CD4-positive, alpha-beta T cell treated with Interleukin-17A for 4 hours (primary cell): ENCODE measurements around the gene EGFR.

Experiments
- DNase-seq: peaks from one replicate; pipeline ENCODE4 v3.0.0-alpha.2; 2020; ENCODE audit warnings: mixed read lengths

EGFR gene

DNA sequence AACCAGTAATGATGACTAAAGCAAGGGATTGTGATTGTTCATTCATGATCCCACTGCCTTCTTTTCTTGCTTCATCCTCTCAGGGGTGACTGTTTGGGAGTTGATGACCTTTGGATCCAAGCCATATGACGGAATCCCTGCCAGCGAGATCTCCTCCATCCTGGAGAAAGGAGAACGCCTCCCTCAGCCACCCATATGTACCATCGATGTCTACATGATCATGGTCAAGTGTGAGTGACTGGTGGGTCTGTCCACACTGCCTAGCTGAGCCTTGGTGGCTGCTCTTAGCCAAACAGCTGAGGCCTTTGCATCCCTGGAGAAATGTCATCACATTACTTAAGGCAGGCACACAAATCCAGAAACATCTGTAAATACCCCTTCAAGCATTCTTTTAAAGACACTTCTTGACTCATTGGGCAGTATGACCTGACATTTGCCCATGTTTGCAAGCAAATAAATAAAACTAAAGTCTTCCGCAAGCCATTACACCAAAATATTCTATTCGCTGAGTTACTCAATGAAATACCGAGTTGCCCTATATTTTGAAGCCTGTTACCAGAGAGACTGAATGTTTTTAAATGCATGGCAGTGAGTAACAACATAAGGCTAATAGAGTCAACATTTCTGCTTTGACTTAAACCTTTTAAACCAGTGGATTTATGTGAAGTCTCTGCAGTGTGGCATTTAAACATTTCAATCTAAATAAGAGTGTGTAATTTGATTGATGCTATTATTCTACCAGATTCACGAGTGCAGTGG is 180.0 kb downstream of the EGFR start:
- DNase-seq, result no peak

DNA sequence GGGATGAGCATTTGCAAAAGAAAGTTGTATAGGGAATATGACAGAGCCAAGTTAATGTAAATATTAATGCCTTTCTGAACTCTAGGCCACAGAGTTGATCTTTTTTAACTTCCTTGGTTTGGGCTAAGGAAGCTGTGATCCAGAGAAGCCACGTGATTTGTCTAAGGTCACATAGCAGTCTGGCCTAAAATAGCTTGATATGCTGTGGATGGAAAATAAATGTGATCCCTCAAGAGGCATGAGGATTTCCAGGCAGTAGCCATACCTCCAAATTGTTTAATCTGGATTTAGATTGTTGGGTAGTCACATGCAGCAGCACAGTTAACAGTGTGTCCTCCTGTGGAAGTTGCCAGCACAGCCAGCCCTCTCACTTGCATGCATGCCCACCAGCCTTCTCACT is 180.6 kb downstream of the EGFR start:
- no peak for DNase-seq

DNA sequence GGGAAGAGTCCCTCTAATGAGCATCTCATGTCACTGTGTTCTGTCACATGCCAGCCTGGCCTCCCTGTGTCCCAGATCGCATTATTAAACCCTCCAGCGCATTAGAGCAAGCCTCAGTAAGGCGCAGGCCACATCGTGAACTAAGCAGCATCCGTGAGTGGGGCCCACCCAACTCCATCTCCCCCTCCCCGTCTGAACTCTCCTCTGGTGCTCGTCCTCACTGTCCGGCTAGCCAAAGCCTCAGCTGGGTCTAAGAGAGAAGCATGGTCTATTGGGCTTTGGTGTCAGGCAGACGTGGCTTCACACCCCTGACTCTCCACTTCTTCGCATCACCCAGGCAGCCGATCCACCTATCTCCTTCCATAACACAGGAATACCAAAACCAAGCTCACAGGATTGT is 181.6 kb downstream of the EGFR start:
- no peak for DNase-seq

DNA sequence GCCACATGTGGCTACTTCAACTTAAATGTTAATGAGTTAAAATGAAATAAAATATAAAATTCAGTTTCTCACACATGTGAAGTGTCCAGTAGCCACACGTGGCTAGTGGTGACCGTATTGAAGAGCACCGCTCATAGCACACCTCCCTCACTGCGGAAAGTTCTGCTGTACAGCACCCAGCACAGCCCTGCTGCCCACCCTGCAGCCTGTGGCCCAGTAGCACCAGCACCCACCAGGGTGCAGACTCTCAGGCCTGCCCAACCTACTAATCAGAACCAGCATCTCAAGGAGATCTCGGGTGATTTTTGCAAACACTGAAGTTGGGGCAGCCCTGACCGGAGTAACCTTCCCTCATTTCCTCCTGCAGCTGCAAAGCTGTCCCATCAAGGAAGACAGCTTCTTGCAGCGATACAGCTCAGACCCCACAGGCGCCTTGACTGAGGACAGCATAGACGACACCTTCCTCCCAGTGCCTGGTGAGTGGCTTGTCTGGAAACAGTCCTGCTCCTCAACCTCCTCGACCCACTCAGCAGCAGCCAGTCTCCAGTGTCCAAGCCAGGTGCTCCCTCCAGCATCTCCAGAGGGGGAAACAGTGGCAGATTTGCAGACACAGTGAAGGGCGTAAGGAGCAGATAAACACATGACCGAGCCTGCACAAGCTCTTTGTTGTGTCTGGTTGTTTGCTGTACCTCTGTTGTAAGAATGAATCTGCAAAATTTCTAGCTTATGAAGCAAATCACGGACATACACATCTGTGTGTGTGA is 183.5 kb downstream of the EGFR start:
- DNase-seq, result no peak

DNA sequence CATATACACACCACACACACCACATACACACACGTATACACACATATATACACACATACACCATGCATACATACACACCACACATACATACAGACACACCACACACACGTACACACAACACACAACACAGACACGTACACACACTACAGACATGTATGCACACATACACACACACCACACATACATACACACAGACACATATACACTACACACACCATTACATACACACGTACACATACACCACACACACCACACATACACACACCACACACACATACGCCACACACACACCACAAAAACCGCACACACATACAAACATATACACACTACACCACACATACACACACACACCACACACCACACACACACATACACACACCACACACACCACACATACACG is 184.5 kb downstream of the EGFR start:
- no peak for DNase-seq

DNA sequence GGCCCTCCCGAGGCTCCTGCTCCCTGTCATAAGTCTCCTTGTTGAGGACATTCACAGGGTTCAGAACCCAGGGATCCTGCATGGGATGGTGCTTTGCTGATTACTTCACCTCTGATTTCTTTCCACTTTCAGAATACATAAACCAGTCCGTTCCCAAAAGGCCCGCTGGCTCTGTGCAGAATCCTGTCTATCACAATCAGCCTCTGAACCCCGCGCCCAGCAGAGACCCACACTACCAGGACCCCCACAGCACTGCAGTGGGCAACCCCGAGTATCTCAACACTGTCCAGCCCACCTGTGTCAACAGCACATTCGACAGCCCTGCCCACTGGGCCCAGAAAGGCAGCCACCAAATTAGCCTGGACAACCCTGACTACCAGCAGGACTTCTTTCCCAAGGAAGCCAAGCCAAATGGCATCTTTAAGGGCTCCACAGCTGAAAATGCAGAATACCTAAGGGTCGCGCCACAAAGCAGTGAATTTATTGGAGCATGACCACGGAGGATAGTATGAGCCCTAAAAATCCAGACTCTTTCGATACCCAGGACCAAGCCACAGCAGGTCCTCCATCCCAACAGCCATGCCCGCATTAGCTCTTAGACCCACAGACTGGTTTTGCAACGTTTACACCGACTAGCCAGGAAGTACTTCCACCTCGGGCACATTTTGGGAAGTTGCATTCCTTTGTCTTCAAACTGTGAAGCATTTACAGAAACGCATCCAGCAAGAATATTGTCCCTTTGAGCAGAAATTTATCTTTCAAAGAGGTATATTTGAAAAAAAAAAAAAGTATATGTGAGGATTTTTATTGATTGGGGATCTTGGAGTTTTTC is 186.5 kb downstream of the EGFR start:
- no peak for DNase-seq

DNA sequence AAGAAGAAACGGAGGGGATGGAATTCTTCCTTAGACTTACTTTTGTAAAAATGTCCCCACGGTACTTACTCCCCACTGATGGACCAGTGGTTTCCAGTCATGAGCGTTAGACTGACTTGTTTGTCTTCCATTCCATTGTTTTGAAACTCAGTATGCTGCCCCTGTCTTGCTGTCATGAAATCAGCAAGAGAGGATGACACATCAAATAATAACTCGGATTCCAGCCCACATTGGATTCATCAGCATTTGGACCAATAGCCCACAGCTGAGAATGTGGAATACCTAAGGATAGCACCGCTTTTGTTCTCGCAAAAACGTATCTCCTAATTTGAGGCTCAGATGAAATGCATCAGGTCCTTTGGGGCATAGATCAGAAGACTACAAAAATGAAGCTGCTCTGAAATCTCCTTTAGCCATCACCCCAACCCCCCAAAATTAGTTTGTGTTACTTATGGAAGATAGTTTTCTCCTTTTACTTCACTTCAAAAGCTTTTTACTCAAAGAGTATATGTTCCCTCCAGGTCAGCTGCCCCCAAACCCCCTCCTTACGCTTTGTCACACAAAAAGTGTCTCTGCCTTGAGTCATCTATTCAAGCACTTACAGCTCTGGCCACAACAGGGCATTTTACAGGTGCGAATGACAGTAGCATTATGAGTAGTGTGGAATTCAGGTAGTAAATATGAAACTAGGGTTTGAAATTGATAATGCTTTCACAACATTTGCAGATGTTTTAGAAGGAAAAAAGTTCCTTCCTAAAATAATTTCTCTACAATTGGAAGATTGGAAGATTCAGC is 187.6 kb downstream of the EGFR start:
- no peak for DNase-seq

DNA sequence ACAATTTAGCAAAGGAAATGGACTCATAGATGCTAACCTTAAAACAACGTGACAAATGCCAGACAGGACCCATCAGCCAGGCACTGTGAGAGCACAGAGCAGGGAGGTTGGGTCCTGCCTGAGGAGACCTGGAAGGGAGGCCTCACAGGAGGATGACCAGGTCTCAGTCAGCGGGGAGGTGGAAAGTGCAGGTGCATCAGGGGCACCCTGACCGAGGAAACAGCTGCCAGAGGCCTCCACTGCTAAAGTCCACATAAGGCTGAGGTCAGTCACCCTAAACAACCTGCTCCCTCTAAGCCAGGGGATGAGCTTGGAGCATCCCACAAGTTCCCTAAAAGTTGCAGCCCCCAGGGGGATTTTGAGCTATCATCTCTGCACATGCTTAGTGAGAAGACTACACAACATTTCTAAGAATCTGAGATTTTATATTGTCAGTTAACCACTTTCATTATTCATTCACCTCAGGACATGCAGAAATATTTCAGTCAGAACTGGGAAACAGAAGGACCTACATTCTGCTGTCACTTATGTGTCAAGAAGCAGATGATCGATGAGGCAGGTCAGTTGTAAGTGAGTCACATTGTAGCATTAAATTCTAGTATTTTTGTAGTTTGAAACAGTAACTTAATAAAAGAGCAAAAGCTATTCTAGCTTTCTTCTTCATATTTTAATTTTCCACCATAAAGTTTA is 188.8 kb downstream of the EGFR start:
- no peak for DNase-seq

DNA sequence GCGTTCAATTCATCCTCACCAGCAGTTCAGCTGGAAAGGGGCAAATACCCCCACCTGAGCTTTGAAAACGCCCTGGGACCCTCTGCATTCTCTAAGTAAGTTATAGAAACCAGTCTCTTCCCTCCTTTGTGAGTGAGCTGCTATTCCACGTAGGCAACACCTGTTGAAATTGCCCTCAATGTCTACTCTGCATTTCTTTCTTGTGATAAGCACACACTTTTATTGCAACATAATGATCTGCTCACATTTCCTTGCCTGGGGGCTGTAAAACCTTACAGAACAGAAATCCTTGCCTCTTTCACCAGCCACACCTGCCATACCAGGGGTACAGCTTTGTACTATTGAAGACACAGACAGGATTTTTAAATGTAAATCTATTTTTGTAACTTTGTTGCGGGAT is 190.5 kb downstream of the EGFR start:
- DNase-seq, result no peak

DNA sequence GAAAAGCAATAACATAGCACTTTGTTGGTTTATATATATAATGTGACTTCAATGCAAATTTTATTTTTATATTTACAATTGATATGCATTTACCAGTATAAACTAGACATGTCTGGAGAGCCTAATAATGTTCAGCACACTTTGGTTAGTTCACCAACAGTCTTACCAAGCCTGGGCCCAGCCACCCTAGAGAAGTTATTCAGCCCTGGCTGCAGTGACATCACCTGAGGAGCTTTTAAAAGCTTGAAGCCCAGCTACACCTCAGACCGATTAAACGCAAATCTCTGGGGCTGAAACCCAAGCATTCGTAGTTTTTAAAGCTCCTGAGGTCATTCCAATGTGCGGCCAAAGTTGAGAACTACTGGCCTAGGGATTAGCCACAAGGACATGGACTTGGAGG is 191.4 kb downstream of the EGFR start:
- no peak for DNase-seq

DNA sequence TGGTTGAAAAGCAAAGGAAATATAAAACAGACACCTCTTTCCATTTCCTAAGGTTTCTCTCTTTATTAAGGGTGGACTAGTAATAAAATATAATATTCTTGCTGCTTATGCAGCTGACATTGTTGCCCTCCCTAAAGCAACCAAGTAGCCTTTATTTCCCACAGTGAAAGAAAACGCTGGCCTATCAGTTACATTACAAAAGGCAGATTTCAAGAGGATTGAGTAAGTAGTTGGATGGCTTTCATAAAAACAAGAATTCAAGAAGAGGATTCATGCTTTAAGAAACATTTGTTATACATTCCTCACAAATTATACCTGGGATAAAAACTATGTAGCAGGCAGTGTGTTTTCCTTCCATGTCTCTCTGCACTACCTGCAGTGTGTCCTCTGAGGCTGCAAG is 191.9 kb downstream of the EGFR start:
- no peak for DNase-seq

DNA sequence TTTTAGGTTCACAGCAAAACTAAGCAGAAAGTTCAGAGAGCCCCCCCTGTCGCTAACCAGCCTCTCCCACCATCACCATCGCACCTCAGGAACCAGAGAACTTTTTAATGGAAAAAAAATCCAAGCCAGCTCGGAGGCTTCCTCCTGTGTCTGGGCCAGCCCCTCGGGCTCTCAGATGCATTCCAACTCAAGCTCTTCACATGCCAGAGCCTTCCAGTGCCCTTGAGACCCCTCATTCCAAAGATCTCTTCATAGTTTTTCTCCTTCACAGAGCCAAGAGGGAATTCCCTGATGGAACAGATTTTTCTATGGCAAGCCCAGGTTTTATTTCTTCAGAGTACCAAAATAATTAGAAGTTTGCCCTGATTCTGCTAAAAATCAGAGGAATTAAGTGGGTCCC is 192.9 kb downstream of the EGFR start:
- no peak for DNase-seq

DNA sequence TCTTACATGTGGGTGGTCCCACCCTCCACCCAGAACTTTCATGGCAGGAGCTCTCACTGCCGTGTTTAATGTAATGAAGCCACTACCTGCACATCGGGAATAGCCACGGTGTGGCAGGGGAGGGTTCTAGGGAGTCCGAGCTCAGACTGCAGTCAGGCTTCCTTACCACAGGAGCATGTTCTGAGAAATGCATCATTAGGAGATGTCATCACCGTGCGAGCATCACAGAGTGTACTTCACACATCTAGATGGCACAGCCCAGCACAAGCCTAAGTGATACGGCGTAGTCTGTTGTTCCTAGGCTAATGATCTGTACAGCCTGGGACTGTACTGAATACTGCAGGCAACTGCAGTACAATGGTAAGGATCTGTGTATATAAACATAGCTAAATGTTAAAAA is 193.4 kb downstream of the EGFR start:
- no peak for DNase-seq

DNA sequence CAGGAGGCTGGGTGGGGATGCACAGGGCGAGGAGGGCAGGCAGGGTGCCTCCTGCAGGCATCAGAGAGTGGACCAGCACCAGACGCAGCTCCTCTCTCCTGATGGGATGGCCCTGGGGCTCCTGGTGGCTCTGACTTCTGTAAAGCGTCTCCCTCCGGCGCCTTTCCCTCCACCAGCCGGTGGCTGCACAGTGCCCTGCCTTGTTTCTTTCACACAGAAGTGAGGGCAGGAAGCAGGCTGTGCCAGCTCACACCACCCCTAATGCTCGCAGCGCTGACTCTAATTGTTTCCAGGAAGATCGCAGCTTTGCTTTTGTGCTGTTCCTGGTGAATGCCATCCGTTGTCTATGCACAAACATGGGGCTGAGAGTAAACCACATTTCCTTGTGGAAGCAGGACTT is 194.0 kb downstream of the EGFR start:
- no peak for DNase-seq

DNA sequence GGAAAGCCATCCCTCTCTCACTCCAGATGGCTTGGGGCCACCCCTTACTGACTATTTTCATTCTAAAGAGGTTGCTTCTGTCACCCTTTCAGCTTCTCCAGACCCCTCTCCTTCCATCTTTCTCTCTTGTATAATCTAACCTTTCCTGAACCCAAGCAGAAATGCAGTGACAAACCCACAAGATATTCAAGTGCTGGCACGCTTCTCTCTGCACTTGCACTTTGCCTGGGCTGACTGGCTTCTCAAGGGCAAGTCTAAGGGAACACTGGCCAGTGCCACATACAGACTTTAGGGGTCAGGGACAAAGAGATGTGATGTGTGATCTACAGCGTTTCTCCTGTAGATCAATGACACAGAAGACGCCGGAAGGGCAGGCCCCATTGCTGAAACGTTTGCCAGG is 195.9 kb downstream of the EGFR start:
- no peak for DNase-seq

DNA sequence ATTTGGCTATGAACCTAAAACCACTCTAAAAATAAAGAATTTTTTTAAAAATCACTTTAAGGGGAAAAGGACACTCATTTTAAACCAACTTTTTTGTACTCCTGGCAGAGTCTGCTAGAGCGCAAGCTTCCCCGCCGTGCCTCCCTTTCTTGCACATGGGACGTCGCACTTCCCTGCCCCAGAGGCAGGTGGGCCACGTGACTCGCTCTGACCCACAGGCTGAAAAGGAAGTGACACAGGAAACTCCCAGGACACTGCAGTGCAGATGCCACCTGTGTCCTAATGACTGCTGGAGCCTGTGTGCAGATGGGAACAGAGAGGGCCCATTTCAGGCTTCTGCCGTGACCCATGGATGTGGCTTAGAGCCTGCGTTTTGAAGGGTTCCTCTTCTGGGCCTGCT is 204.2 kb downstream of the EGFR start:
- DNase-seq, result no peak

DNA sequence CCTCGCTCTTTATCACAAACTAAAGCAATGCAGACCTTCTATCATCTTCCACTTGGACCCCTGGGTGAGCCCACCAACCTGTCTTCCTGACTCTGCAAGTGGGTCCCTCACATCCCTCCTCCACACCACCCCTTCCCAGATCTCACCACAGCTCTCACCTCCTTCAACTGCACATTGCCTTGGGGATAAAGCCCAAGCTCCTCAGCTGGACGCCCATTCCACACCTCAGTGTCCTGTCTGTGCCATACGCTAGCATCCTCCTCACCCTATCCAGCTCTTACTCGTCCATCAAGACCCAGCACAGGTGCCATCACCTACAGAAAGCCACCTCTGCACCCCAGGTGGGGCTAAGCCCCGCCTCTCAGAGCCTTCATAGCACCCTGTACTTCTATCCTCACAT is 205.3 kb downstream of the EGFR start:
- no peak for DNase-seq

DNA sequence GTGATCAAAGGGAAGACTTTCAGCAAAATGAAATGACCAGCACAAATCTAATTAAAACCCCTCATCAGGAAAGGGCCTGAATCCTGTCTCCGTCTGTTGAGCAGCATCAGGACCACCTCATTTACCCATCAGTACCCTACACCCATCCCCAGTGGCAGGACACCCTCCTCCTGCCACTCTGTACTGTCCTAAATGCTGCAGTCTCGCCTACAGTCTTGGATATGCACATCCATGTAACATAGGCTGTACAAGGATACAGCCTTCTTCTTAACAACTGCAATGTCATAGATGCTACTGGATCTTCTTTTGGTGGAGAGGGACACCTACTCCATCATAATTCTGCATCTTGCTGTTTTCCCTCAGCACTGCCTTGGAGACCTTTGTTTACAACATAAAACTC is 206.0 kb downstream of the EGFR start:
- no peak for DNase-seq

DNA sequence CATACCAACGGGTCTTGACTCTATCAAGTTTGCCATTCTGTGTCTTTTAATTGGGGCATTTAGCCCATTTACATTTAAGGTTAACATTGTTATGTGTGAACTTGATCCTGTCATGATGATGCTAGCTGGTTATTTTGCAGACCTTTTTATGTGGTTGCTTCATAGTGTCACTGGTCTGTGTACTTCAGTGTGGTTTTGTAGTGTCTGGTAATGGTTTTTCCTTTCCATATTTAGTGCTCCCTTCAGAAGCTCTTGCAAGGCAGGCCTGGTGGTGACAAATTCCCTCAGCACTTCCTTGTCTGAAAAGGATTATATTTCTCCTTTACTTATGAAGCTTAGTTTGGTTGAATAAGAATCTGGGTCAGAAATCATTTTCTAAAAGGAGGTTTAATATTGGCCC is 211.2 kb downstream of the EGFR start:
- DNase-seq, result no peak

DNA sequence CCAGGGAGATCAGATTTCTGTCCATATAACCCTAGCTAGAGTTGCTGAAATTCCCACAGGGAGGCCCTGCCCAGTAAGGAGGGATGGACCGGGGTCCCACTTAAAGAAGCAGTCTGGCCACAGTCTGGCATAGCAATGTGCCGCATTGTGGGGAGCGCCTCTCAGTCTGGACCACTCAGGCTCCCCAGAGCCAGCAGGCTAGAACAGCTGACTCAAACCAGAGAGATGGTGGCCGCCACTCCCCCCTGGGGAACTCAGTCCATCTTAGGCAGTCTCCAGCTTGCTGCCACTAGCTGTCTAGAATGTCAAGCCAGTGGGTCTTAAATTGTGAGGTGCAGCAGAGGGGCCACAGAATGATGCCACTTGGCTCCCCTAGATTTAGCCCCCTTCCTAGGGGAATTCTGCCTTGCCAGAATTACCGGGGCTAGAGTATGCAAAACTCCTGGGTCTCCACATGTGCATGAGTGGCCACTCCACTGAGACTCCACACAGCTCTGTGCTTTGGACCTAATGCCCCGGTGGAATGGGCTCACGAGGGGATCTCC is 213.0 kb downstream of the EGFR start:
- DNase-seq, result no peak

DNA sequence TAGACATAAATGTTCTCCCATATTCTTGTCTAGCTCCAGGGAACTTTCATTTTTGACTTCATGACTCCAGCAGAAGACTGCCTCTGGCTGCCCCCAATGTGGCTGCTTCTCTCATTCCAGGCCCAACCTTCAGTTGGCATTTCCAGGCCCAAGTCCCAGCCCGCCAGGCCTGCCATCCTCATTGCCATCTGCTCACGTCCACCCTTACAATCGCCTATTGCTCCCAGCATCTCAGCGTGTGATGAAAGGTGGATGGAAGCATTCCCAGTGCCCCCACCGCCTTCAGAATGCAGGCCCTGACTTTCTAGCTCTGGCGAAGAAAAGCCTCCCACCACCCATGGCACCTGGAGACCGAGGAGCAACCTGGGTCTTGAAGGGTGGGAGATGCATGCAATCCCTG is 214.2 kb downstream of the EGFR start:
- DNase-seq, result no peak

DNA sequence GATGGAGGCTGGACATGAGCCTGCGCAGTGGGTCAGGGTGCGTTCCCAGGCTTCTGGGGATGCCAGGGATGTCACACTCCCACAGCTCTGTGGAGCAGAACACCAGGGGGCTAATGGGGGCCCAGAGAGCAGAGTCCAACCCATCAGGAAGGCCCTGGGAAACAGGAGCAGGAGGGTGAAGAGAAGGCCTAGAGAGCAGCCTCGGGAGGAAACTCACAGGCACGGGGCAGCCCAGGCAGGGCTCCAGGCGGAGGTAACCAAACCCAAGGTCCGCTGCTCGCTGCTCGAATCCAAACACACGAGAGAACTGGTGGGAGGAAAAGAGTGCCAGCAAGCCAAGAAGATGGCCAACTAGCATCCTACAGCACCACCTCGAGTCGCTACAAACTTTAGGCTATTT is 215.6 kb downstream of the EGFR start:
- DNase-seq, result no peak
